ENCODE results near the gene GAD1.
A peak's percentile ranks its signal among the peaks of the same experiment; 100 is the strongest.

Gene GAD1

GRCh38 chr2:170816504-170817092 is at the start of gene GAD1:
TSS of gene GAD1 (plus strand) at chr2:170816887. CDS start at chr2:170818592, 1,705 bp downstream.
- DNase-seq (ENCODE audit: low read depth) = peak; percentile 38

- no peak for DNase-seq (ENCODE audit: low read depth)
These were observed 46.6 kb upstream of the GAD1 start, which contains the start of gene ERICH2 for GRCh38 chr2:170770008-170770605. TSS of gene ERICH2 (plus strand) at chr2:170770378. CDS start at chr2:170770682, 304 bp downstream.

GRCh38 chr2:170770606-170771420 is 45.9 kb upstream of the GAD1 start:
- DNase-seq (ENCODE audit: low read depth) = no peak

GRCh38 chr2:170771421-170771937 is 45.2 kb upstream of the GAD1 start:
- DNase-seq (ENCODE audit: low read depth) = no peak

GRCh38 chr2:170772295-170772694 is 44.4 kb upstream of the GAD1 start:
- no peak for DNase-seq (ENCODE audit: low read depth)

GRCh38 chr2:170774074-170774473 is 42.6 kb upstream of the GAD1 start:
- DNase-seq (ENCODE audit: low read depth) = no peak

- DNase-seq (ENCODE audit: low read depth) = no peak
These were observed 37.8 kb upstream of the GAD1 start for GRCh38 chr2:170778900-170779299.

GRCh38 chr2:170779304-170779703 is 37.4 kb upstream of the GAD1 start:
- no peak for DNase-seq (ENCODE audit: low read depth)

- no peak for DNase-seq (ENCODE audit: low read depth)
These were observed 34.0 kb upstream of the GAD1 start for GRCh38 chr2:170782673-170783072.

- DNase-seq (ENCODE audit: low read depth) = no peak
These were observed 33.1 kb upstream of the GAD1 start for GRCh38 chr2:170783549-170783948.

GRCh38 chr2:170798996-170799395 is 17.7 kb upstream of the GAD1 start:
- DNase-seq (ENCODE audit: low read depth) = no peak

GRCh38 chr2:170806548-170806947 is 10.1 kb upstream of the GAD1 start:
- no peak for DNase-seq (ENCODE audit: low read depth)

- peak; percentile 60 for DNase-seq (ENCODE audit: low read depth)
These were observed 3.7 kb upstream of the GAD1 start for GRCh38 chr2:170812710-170813600.

- DNase-seq (ENCODE audit: low read depth) = no peak
These were observed 2.8 kb upstream of the GAD1 start for GRCh38 chr2:170813611-170814532.

GRCh38 chr2:170814533-170815230 is 2.0 kb upstream of the GAD1 start:
- DNase-seq (ENCODE audit: low read depth) = no peak

- DNase-seq (ENCODE audit: low read depth) = no peak
These were observed 1.4 kb upstream of the GAD1 start for GRCh38 chr2:170815311-170815710.

GRCh38 chr2:170815746-170816503 is 762 bp upstream of the GAD1 start:
- no peak for DNase-seq (ENCODE audit: low read depth)

GRCh38 chr2:170817093-170818035 is 677 bp downstream of the GAD1 start:
- peak; percentile 22 for DNase-seq (ENCODE audit: low read depth)

All from GM04503 (cell line).